Small intestine (tissue), 7 donors: ENCODE data around the gene PLEKHA4. TPM values are rescaled to one million over a fixed set of nuclear protein-coding genes. Genes with fewer than 3 reads are reported as not detected.

Experiments used
- DNase-seq, 2 donors: peaks; one replicate each; pipeline versions ENCODE4 v3.0.0 to v3.0.0-alpha.2; 2013
- FAIRE-seq: peaks from 2 replicates; lab custom pipeline; 2012; peaks lifted over from hg19 to GRCh38; lab: Jason Lieb, UNC
- H3K27ac ChIP-seq, 3 donors: one replicate each; pipeline ENCODE4 v1.5.1; 2013; ENCODE audit warnings: low read length in 2 of 3, mild to moderate bottlenecking in 2 of 3, control low read depth in 1 of 3, inconsistent platforms in 1 of 3, low read depth in 1 of 3, moderate library complexity in 1 of 3
- H3K27me3 ChIP-seq, 3 donors: one replicate each; pipeline ENCODE4 v1.6.1; 2013; ENCODE audit warnings: low read length in 3 of 3, inconsistent platforms in 1 of 3; ENCODE audit not compliant: control insufficient read depth in 3 of 3, insufficient read depth in 3 of 3
- H3K36me3 ChIP-seq, 3 donors: one replicate each; pipeline ENCODE4 v1.6.1; 2013; ENCODE audit warnings: low read length in 3 of 3, inconsistent platforms in 1 of 3, low read depth in 1 of 3, mild to moderate bottlenecking in 1 of 3, moderate library complexity in 1 of 3; ENCODE audit not compliant: control insufficient read depth in 3 of 3, insufficient read depth in 2 of 3
- H3K4me1 ChIP-seq, 3 donors: one replicate each; pipeline ENCODE4 v1.6.1; 2013; ENCODE audit warnings: low read length in 2 of 3, inconsistent platforms in 1 of 3, low read depth in 1 of 3, mild to moderate bottlenecking in 1 of 3, moderate library complexity in 1 of 3; ENCODE audit not compliant: control insufficient read depth in 3 of 3, insufficient read depth in 2 of 3
- H3K4me3 ChIP-seq, 3 donors: one replicate each; pipeline ENCODE4 v1.5.1; 2013; ENCODE audit warnings: low read length in 3 of 3, control low read depth in 1 of 3, inconsistent platforms in 1 of 3, low read depth in 1 of 3, mild to moderate bottlenecking in 1 of 3, moderate library complexity in 1 of 3
- H3K9me3 ChIP-seq, 2 donors: one replicate each; pipeline ENCODE4 v1.6.1; 2013; ENCODE audit warnings: low read depth in 1 of 2, low read length in 1 of 2; ENCODE audit not compliant: control insufficient read depth in 2 of 2, insufficient read depth in 1 of 2
- WGBS, 3 donors: extraction: QIAGEN DNeasy Blood & Tissue Kit; methylation state at CpG; one replicate each; pipeline ENCODE4 v1.1.7; 2013; 5-methylcytosine and 5-hydroxymethylcytosine counted together
- polyA plus RNA-seq, 4 donors: library from polyadenylated mRNA; stranded (reverse) in 3 of 4; unstranded in 1 of 4; fragments of 200-250 nt in 3 of 4; fragments of 120-200 nt in 1 of 4; gene quantifications; one replicate each; pipeline versions ENCODE4 v1.2.1 to v1.2.3, GENCODE V29; 2013
- donor health status: healthy with polysubstance abuse.
- donor health status: control.
- donor health status: control.
- donor health status: Bipolar disorder and iron deficiency.
- donor health status: healthy.

PLEKHA4 gene
- polyA plus RNA-seq, 4 donors, result 4.0 to 20.3 (median 12.8) TPM

GRCh38 chr19:48799358-48800300 is 68.8 kb downstream of the PLEKHA4 start:
- no peaks in the 10 kb centered on the region for H3K9me3 ChIP-seq
- no peak for FAIRE-seq
- 93 to 96% (median 94%) methylated on average over 37 to 44 of the region's 44 CpGs for WGBS, 3 donors
- H3K4me3 ChIP-seq, result no peak overlapping the region
- H3K36me3 ChIP-seq, result peaks cover 0 to 62% (median 0%) of the 10 kb centered on the region in 3 donors
- no peak for DNase-seq
- peaks cover 0 to 12% (median 0%) of the 10 kb centered on the region in 3 donors for H3K4me1 ChIP-seq
- no peaks in the 10 kb centered on the region for H3K27me3 ChIP-seq
- H3K27ac ChIP-seq, result no peak overlapping the region

GRCh38 chr19:48798937-48799336 is 69.5 kb downstream of the PLEKHA4 start:
- no peak overlapping the region for H3K27ac ChIP-seq
- H3K4me1 ChIP-seq, result peaks cover 0 to 16% (median 0%) of the 10 kb centered on the region in 3 donors
- DNase-seq (no peak), FAIRE-seq (no peak)
- peaks cover 0 to 64% (median 0%) of the 10 kb centered on the region in 3 donors for H3K36me3 ChIP-seq
- H3K9me3 ChIP-seq, result no peaks in the 10 kb centered on the region
- no peaks in the 10 kb centered on the region for H3K27me3 ChIP-seq
- H3K4me3 ChIP-seq, result no peak overlapping the region
- 67 to 77% (median 71%) methylated on average over 6 of the region's 6 CpGs for WGBS, 3 donors

- no peak overlapping the region for H3K4me3 ChIP-seq
- no peak overlapping the region for H3K27ac ChIP-seq
- H3K9me3 ChIP-seq, result no peaks in the 10 kb centered on the region
- no peak for DNase-seq
- peaks cover 0 to 16% (median 0%) of the 10 kb centered on the region in 3 donors for H3K4me1 ChIP-seq
- WGBS, 3 donors, result 86 to 89% (median 87%) methylated on average over 7 of the region's 7 CpGs
- peaks cover 0 to 57% (median 0%) of the 10 kb centered on the region in 3 donors for H3K36me3 ChIP-seq
- no peak for FAIRE-seq
- H3K27me3 ChIP-seq, result no peaks in the 10 kb centered on the region
Observed at GRCh38 chr19:48797103-48797502, 71.3 kb downstream of the PLEKHA4 start.

GRCh38 chr19:48796298-48797083 is 71.9 kb downstream of the PLEKHA4 start:
- Histone ChIP-seq H3K4me3 (no peak overlapping the region), H3K27me3 (no peaks in the 10 kb centered on the region), H3K36me3 (peaks cover 0 to 57% (median 0%) of the 10 kb centered on the region in 3 donors), H3K9me3 (no peaks in the 10 kb centered on the region), H3K27ac (peak overlapping the region in 2 of 3 donors; percentile 83 to 94), H3K4me1 (peaks cover 0 to 16% (median 0%) of the 10 kb centered on the region in 3 donors)
- whole genome bisulfite sequencing, 3 donors, result 88 to 92% (median 92%) methylated on average over 12 to 20 of the region's 20 CpGs
- FAIRE-seq (no peak), DNase-seq (no peak)

DNA sequence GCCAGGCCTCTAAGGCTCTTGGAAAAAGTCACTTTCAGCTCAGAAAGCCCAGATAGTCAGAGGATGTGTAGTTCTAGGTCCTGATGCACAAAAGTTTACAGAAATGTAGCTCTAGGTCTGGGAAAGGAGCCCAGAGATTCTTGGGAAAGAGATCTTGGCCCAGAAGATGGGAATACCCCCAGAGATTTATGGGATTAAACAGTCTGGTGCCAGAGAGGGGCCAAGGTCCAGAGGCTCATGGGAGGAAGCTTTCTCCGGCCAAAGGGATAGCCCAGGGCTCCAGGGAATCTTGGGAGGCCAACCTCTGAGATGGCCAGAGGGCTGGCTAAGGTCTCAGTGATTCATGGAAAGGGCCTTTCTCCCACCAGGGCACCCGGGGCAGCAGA is 72.7 kb downstream of the PLEKHA4 start:
- no peaks in the 10 kb centered on the region for H3K27me3 ChIP-seq
- 46 to 52% (median 47%) methylated on average over 2 of the region's 2 CpGs for WGBS, 3 donors
- H3K9me3 ChIP-seq, result no peaks in the 10 kb centered on the region
- peak overlapping the region in 2 of 3 donors; percentile 83 to 94 for H3K27ac ChIP-seq
- DNase-seq, result no peak
- no peak overlapping the region for H3K4me3 ChIP-seq
- FAIRE-seq, result no peak
- H3K36me3 ChIP-seq, result peaks cover 0 to 53% (median 0%) of the 10 kb centered on the region in 3 donors
- peaks cover 0 to 16% (median 0%) of the 10 kb centered on the region in 3 donors for H3K4me1 ChIP-seq

GRCh38 chr19:48795055-48795684 is 73.2 kb downstream of the PLEKHA4 start:
- peaks cover 0 to 49% (median 0%) of the 10 kb centered on the region in 3 donors for H3K36me3 ChIP-seq
- peak overlapping the region; percentile 40 to 65 (median 46) for H3K4me3 ChIP-seq
- peaks cover 0 to 16% (median 0%) of the 10 kb centered on the region in 3 donors for H3K4me1 ChIP-seq
- WGBS, 3 donors, result 1 to 2% (median 2%) methylated on average over 38 of the region's 38 CpGs
- FAIRE-seq (no peak), DNase-seq (peak; percentile 93 to 97)
- H3K27me3 ChIP-seq, result no peaks in the 10 kb centered on the region
- H3K9me3 ChIP-seq, result no peaks in the 10 kb centered on the region
- peak overlapping the region; percentile 24 to 94 (median 83) for H3K27ac ChIP-seq

DNA sequence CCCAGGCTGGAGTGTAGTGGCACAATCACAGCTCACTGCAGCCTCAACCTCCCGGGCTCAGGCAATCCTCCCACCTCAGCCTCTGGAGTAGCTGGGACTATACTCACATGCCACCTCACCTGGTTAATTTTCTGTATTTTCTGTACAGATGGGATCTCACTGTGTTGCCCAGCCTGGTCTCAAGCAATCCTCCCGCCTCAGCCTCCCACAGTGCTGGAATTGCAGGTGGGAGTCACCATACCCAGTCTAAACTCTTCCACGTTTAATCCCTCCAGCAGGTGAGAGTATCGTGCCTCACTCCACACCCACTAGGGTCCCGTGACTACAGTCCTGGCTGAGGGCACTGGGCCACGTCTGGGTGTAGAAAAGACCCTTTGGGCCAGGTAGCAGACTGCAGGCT is 74.1 kb downstream of the PLEKHA4 start:
- Histone ChIP-seq H3K27ac (no peak overlapping the region), H3K36me3 (peaks cover 0 to 41% (median 0%) of the 10 kb centered on the region in 3 donors), H3K4me1 (peaks cover 0 to 16% (median 0%) of the 10 kb centered on the region in 3 donors), H3K27me3 (no peaks in the 10 kb centered on the region), H3K9me3 (no peaks in the 10 kb centered on the region), H3K4me3 (no peak overlapping the region)
- WGBS, 3 donors, result 77 to 87% (median 82%) methylated on average over 6 of the region's 6 CpGs
- no peak for DNase-seq
- no peak for FAIRE-seq

- Histone ChIP-seq H3K9me3 (no peaks in the 10 kb centered on the region), H3K36me3 (peaks cover 0 to 32% (median 0%) of the 10 kb centered on the region in 3 donors), H3K27me3 (no peaks in the 10 kb centered on the region), H3K4me1 (peaks cover 0 to 16% (median 0%) of the 10 kb centered on the region in 3 donors), H3K4me3 (no peak overlapping the region), H3K27ac (no peak overlapping the region)
- DNase-seq (no peak), FAIRE-seq (no peak)
- WGBS, 3 donors, result 74 to 86% (median 75%) methylated on average over 8 of the region's 8 CpGs
Observed at GRCh38 chr19:48793271-48793670, 75.1 kb downstream of the PLEKHA4 start.
